Fibroblast of lung (primary cell): ENCODE data around the gene INTS7. TPM values are rescaled to one million over a fixed set of nuclear protein-coding genes. Genes with fewer than 3 reads are reported as not detected.

Experiments used
- DNase-seq, 2 donors: peaks; one replicate each; pipeline versions ENCODE4 v3.0.0 to v3.0.0-alpha.2; 2010; ENCODE audit warnings: low read depth in 2 of 2
- H2AFZ ChIP-seq: 2 replicates; pipeline ENCODE4 v1.5.1; 2012; ENCODE audit warnings: low read length, control low read depth, inconsistent platforms
- H3K27ac ChIP-seq: 2 replicates; pipeline ENCODE4 v1.5.1; 2011; ENCODE audit warnings: low read length, control low read depth; ENCODE audit not compliant: insufficient read depth
- H3K27me3 ChIP-seq: 2 replicates; pipeline ENCODE4 v1.5.1; 2011; ENCODE audit warnings: mild to moderate bottlenecking, low read length; ENCODE audit not compliant: control insufficient read depth, insufficient read depth
- H3K36me3 ChIP-seq: 2 replicates; pipeline ENCODE4 v1.5.1; 2011; ENCODE audit warnings: low read length; ENCODE audit not compliant: control insufficient read depth, insufficient read depth
- H3K4me1 ChIP-seq: 2 replicates; pipeline ENCODE4 v1.5.1; 2011; ENCODE audit warnings: low read length; ENCODE audit not compliant: control insufficient read depth, insufficient read depth; ENCODE audit errors: extremely low read depth
- H3K4me2 ChIP-seq: 2 replicates; pipeline ENCODE4 v1.5.1; 2011; ENCODE audit warnings: low read length, control low read depth; ENCODE audit not compliant: insufficient read depth; ENCODE audit errors: extremely low read depth
- H3K4me3 ChIP-seq, 4 experiments: fragments of 200-600 bp in 1 of 4; sonication (generic) in 1 of 4; replicated peaks in 1 of 4; 2 replicates each; pipeline ENCODE4 v1.5.1; 2011 to 2016; ENCODE audit warnings: low read length in 4 of 4, low read depth in 3 of 4, mild to moderate bottlenecking in 3 of 4, control low read depth in 2 of 4, inconsistent platforms in 1 of 4, mixed read lengths in 1 of 4; ENCODE audit not compliant: insufficient read depth in 1 of 4; ENCODE audit errors: control extremely low read depth in 1 of 4
- H3K79me2 ChIP-seq: 2 replicates; pipeline ENCODE4 v1.5.1; 2012; ENCODE audit warnings: mild to moderate bottlenecking, low read length, inconsistent platforms; ENCODE audit not compliant: control insufficient read depth, insufficient read depth
- H3K9ac ChIP-seq: 2 replicates; pipeline ENCODE4 v1.5.1; 2011; ENCODE audit warnings: mild to moderate bottlenecking, low read length, control low read depth; ENCODE audit not compliant: insufficient read depth
- H3K9me3 ChIP-seq: 2 replicates; pipeline ENCODE4 v1.5.1; 2012; ENCODE audit warnings: low read depth, low read length; ENCODE audit not compliant: control insufficient read depth, insufficient read depth
- H4K20me1 ChIP-seq: 2 replicates; pipeline ENCODE4 v1.5.1; 2011; ENCODE audit warnings: low read length; ENCODE audit not compliant: control insufficient read depth, insufficient read depth; ENCODE audit errors: extremely low read depth
- EZH2 ChIP-seq: IDR thresholded peaks from 2 replicates; pipeline ENCODE4 v1.5.1; 2012; ENCODE audit warnings: low read length, control low read depth, mild to moderate bottlenecking; ENCODE audit errors: missing control alignments
- polyA plus RNA-seq, 2 donors: library from polyadenylated mRNA; depleted of rRNA in 1 of 2; stranded (reverse) in 1 of 2; unstranded in 1 of 2; fragments of >200 nt; gene quantifications; 2 replicates each; pipeline ENCODE4 v1.2.1, GENCODE V29; 2011 to 2012; ENCODE audit warnings: missing spikeins in 1 of 2
- total RNA-seq: library from RNA; depleted of rRNA; stranded (reverse); fragments of >200 nt; gene quantifications from 2 replicates; pipeline ENCODE4 v1.2.1, GENCODE V29; 2014
- TF ChIP-seq, protein P1 (sequence below), 2 donors: IDR thresholded peaks in 1 of 2; conservative IDR thresholded peaks in 1 of 2; 1 replicate in 1 of 2; 2 replicates in 1 of 2; pipeline ENCODE4 v1.5.1; 2011 to 2012; ENCODE audit warnings: low read length in 2 of 2, control low read depth in 1 of 2, inconsistent platforms in 1 of 2, low read depth in 1 of 2, mild to moderate bottlenecking in 1 of 2

INTS7 gene
- total and polyA plus RNA-seq, 2 donors (not counting 1 experiment from before 2014, with no cell fraction given), result 20.6 to 23.7 TPM

DNA sequence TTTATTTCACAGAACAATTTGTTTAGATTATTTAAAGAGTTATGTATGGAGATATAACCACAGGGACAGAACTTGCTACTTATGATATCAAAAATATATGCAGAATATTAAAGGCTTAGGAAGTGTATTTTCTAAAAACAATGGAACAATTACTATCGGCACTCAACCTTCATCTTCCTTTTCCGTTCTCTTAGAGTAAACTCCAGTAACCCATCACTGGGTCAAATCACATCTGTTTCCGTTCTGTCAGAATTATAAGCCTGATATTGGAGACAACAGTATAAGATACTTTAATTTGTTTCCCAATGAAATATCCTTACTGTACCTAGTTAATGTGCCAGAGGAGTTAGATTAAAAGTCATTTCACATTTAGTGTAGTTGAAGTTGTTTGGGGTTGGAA is 32.4 kb upstream of the INTS7 start:
- no peak for DNase-seq
- no peaks in the 10 kb centered on the region for H4K20me1 ChIP-seq
- no peak for TF ChIP-seq EZH2
- TF ChIP-seq, protein P1, sequence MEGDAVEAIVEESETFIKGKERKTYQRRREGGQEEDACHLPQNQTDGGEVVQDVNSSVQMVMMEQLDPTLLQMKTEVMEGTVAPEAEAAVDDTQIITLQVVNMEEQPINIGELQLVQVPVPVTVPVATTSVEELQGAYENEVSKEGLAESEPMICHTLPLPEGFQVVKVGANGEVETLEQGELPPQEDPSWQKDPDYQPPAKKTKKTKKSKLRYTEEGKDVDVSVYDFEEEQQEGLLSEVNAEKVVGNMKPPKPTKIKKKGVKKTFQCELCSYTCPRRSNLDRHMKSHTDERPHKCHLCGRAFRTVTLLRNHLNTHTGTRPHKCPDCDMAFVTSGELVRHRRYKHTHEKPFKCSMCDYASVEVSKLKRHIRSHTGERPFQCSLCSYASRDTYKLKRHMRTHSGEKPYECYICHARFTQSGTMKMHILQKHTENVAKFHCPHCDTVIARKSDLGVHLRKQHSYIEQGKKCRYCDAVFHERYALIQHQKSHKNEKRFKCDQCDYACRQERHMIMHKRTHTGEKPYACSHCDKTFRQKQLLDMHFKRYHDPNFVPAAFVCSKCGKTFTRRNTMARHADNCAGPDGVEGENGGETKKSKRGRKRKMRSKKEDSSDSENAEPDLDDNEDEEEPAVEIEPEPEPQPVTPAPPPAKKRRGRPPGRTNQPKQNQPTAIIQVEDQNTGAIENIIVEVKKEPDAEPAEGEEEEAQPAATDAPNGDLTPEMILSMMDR (conservative IDR thresholded peaks at IDR 0.05 in 1 of 2, IDR thresholded peaks at IDR 0.05 in 1 of 2; ENCODE audit: low read depth in 1 of 2, low read length in 2 of 2), result no peak
- H3K4me1 ChIP-seq, result no peaks in the 10 kb centered on the region
- H2AFZ ChIP-seq, result no peak overlapping the region
- no peaks in the 10 kb centered on the region for H3K9me3 ChIP-seq
- peaks cover 2% of the 10 kb centered on the region for H3K36me3 ChIP-seq
- H3K27me3 ChIP-seq, result no peaks in the 10 kb centered on the region
- no peaks in the 10 kb centered on the region for H3K79me2 ChIP-seq
- H3K4me3 ChIP-seq, result no peak overlapping the region
- no peak overlapping the region for H3K9ac ChIP-seq
- no peak overlapping the region for H3K27ac ChIP-seq
- no peak overlapping the region for H3K4me2 ChIP-seq

DNA sequence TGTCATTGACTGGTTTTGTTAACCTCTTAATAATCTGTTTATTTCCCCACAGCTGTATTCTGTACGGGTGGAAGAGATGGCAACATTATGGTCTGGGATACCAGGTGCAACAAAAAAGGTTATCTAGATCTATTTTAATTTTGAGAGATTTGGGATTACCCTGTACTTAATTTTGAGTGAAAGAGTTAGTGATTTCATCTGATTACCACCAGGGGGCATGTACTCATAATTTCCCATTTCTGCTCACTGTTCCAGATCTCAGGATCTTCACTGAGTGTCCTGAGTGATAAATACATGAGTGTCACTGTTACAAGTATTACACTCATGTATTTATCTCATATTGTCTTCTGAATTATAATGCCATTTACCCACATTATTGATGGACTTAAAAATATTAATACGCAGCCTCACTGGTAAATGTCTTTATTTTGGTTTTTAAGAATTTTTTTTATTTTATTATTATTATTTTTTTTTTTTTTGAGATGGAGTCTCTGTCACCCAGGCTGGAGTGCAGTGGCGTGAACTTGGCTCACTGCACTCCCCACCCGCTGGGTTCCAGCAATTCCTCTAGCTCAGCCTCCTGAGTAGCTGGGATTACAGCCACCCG is 27.6 kb upstream of the INTS7 start:
- no peak overlapping the region for H2AFZ ChIP-seq
- H3K4me1 ChIP-seq, result no peaks in the 10 kb centered on the region
- H3K4me2 ChIP-seq, result no peak overlapping the region
- no peak overlapping the region for H3K4me3 ChIP-seq
- no peak overlapping the region for H3K9ac ChIP-seq
- no peaks in the 10 kb centered on the region for H4K20me1 ChIP-seq
- no peak overlapping the region for H3K27ac ChIP-seq
- peak; percentile 43 to 66 for DNase-seq
- peaks cover 2% of the 10 kb centered on the region for H3K36me3 ChIP-seq
- no peaks in the 10 kb centered on the region for H3K79me2 ChIP-seq
- H3K27me3 ChIP-seq, result no peaks in the 10 kb centered on the region
- no peak for TF ChIP-seq EZH2
- TF ChIP-seq, protein P1 (conservative IDR thresholded peaks at IDR 0.05 in 1 of 2, IDR thresholded peaks at IDR 0.05 in 1 of 2; ENCODE audit: low read depth in 1 of 2, low read length in 2 of 2), result peak; percentile 53 to 61
- no peaks in the 10 kb centered on the region for H3K9me3 ChIP-seq

DNA sequence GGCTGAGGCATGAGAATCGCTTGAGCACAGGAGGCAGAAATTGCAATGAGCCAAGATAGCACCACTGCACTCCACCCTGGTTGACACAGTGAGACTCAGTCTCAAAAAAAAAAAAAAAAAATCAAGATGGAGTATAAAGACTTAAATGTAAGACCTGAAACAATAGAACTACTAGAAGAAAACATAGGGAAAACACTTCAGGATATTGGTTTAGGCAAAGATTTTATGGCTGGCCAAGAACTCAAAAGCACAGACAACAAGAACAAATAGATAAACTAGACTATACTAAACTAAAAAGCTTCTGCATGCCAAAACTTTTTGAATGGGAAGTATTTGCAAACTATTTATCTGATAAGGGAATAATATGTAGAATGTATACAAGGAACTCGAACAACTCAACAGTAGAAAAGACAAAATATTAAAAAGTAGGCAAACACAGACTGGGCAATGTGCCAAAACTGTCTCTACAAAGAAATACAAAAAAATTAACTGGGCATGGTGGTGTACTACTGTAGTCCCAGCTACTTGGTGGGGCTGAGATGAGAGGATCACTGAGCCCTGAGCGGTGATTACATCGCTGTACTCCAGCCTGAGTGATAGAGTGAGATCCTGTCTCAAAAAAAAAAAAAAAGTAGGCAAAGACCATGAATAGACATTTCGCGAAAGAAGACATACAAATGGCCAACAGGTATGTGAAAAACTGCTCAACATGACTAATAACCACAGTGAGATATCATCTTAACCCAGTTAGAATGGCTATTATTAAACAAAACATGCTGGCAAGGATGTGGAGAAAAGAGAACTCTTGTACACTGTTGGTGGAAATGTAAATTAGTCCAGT is 25.5 kb upstream of the INTS7 start:
- DNase-seq, result peak in 1 of 2 donors; percentile 47

More for the DNA sequence above, 25.5 kb upstream of the INTS7 start:
- Histone ChIP-seq H3K79me2 (no peaks in the 10 kb centered on the region), H3K9me3 (no peaks in the 10 kb centered on the region), H3K27ac (no peak overlapping the region), H3K4me2 (no peak overlapping the region), H3K27me3 (no peaks in the 10 kb centered on the region), H4K20me1 (no peaks in the 10 kb centered on the region), H3K9ac (no peak overlapping the region), H3K4me1 (no peaks in the 10 kb centered on the region), H3K4me3 (no peak overlapping the region), H2AFZ (no peak overlapping the region), H3K36me3 (no peaks in the 10 kb centered on the region)
- no peak for TF ChIP-seq EZH2
- TF ChIP-seq, protein P1 (conservative IDR thresholded peaks at IDR 0.05 in 1 of 2, IDR thresholded peaks at IDR 0.05 in 1 of 2; ENCODE audit: low read depth in 1 of 2, low read length in 2 of 2), result no peak
